Ishikawa (cell line): ENCODE measurements around the gene SPON2.

Experiments
- CEBPB ChIP-seq: IDR thresholded peaks from 2 replicates; pipeline ENCODE4 v1.6.1; 2012
- CREB1 ChIP-seq: IDR thresholded peaks from 2 replicates; pipeline ENCODE4 v1.6.1; 2012; ENCODE audit warnings: low read depth
- EGR1 ChIP-seq: IDR thresholded peaks from 2 replicates; pipeline ENCODE4 v1.6.1; 2012
- EP300 ChIP-seq: IDR thresholded peaks from 2 replicates; pipeline ENCODE4 v1.6.1; 2012; ENCODE audit warnings: borderline replicate concordance
- FOXM1 ChIP-seq: IDR thresholded peaks from 2 replicates; pipeline ENCODE4 v1.6.1; 2012; ENCODE audit warnings: low read depth, borderline replicate concordance
- NFIC ChIP-seq: IDR thresholded peaks from 2 replicates; pipeline ENCODE4 v1.6.1; 2012
- RAD21 ChIP-seq: IDR thresholded peaks from 2 replicates; pipeline ENCODE4 v1.6.1; 2012; ENCODE audit warnings: low read depth
- TAF1 ChIP-seq: IDR thresholded peaks from 2 replicates; pipeline ENCODE4 v1.6.1; 2012; ENCODE audit warnings: low read depth, mild to moderate bottlenecking
- TCF12 ChIP-seq: IDR thresholded peaks from 2 replicates; pipeline ENCODE4 v1.6.1; 2012; ENCODE audit warnings: low read depth
- TEAD4 ChIP-seq: IDR thresholded peaks from 2 replicates; pipeline ENCODE4 v1.6.1; 2012
- USF1 ChIP-seq: IDR thresholded peaks from 2 replicates; pipeline ENCODE4 v1.6.1; 2012
- YY1 ChIP-seq: IDR thresholded peaks from 2 replicates; pipeline ENCODE4 v1.6.1; 2012; ENCODE audit warnings: low read depth
- ZBTB7A ChIP-seq: IDR thresholded peaks from 2 replicates; pipeline ENCODE4 v1.6.1; 2012; ENCODE audit warnings: low read depth
- TF ChIP-seq, protein P1 (sequence below): IDR thresholded peaks from 2 replicates; pipeline ENCODE4 v1.6.1; 2012
- TF ChIP-seq, protein P2 (sequence below): IDR thresholded peaks from 2 replicates; pipeline ENCODE4 v1.6.1; 2012; ENCODE audit warnings: low read depth, mild to moderate bottlenecking

The SPON2 gene

DNA sequence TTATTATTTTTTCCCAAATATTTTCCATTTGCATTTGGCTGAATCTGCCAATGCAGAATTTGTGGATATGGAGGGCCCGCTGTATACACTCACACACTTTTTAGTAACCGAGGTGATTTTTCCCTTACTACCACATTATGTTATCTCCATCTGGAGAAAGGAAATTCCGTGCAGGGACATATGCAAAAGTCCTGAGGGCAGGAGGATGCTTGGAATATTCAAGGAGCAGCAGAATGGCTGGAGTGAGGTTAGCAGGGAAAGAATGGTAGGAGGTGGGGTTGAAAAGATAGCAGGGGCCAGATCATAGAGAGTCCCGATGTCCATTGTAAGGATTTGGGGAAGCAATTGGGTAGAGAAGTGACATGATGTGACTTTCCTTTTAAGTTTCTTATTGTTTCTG lies 47.6 kb downstream of the SPON2 start:
- TF ChIP-seq, protein P1, sequence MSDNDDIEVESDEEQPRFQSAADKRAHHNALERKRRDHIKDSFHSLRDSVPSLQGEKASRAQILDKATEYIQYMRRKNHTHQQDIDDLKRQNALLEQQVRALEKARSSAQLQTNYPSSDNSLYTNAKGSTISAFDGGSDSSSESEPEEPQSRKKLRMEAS = no peak
- TF ChIP-seq, protein P2, sequence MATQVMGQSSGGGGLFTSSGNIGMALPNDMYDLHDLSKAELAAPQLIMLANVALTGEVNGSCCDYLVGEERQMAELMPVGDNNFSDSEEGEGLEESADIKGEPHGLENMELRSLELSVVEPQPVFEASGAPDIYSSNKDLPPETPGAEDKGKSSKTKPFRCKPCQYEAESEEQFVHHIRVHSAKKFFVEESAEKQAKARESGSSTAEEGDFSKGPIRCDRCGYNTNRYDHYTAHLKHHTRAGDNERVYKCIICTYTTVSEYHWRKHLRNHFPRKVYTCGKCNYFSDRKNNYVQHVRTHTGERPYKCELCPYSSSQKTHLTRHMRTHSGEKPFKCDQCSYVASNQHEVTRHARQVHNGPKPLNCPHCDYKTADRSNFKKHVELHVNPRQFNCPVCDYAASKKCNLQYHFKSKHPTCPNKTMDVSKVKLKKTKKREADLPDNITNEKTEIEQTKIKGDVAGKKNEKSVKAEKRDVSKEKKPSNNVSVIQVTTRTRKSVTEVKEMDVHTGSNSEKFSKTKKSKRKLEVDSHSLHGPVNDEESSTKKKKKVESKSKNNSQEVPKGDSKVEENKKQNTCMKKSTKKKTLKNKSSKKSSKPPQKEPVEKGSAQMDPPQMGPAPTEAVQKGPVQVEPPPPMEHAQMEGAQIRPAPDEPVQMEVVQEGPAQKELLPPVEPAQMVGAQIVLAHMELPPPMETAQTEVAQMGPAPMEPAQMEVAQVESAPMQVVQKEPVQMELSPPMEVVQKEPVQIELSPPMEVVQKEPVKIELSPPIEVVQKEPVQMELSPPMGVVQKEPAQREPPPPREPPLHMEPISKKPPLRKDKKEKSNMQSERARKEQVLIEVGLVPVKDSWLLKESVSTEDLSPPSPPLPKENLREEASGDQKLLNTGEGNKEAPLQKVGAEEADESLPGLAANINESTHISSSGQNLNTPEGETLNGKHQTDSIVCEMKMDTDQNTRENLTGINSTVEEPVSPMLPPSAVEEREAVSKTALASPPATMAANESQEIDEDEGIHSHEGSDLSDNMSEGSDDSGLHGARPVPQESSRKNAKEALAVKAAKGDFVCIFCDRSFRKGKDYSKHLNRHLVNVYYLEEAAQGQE = no peak
- no peak for TF ChIP-seq RAD21
- no peak for TF ChIP-seq EP300
- TF ChIP-seq CREB1 = no peak
- TF ChIP-seq EGR1 = no peak
- TF ChIP-seq CEBPB = no peak
- no peak for TF ChIP-seq YY1
- TF ChIP-seq NFIC = no peak
- no peak for TF ChIP-seq ZBTB7A
- no peak for TF ChIP-seq TAF1
- TF ChIP-seq FOXM1 = no peak
- TF ChIP-seq TCF12 = no peak
- TF ChIP-seq TEAD4 = no peak
- no peak for TF ChIP-seq USF1

DNA sequence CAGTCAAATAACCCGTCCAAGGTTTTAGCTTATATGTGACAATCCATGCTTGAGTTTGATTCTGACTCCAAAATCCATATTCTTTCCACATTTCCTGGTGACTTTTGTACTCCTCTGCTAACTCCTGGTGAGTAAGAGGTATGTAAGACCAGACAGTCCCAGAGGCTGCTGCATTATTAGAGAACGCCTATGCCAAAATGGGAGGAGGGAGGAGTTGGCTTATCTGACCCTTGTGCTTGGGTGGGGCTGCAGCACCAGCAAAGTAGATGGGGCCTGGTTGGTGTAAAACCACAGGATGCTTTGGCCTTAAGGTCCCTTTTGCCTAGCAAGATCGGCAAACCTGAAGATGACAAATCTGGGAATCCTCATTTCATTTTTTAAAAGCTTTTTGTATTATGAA lies 49.9 kb downstream of the SPON2 start:
- TF ChIP-seq YY1 = no peak
- TF ChIP-seq RAD21 = no peak
- no peak for TF ChIP-seq TAF1
- TF ChIP-seq EP300 = no peak
- TF ChIP-seq, protein P1 = no peak
- no peak for TF ChIP-seq ZBTB7A
- no peak for TF ChIP-seq TEAD4
- TF ChIP-seq, protein P2 = no peak
- no peak for TF ChIP-seq FOXM1
- no peak for TF ChIP-seq CREB1
- no peak for TF ChIP-seq TCF12
- no peak for TF ChIP-seq USF1
- TF ChIP-seq EGR1 = no peak
- no peak for TF ChIP-seq NFIC
- TF ChIP-seq CEBPB = no peak
